ENCODE measurements around the gene GINS1.
A peak's percentile ranks its signal among the peaks of the same experiment; 100 is the strongest.

GINS1 gene

GRCh38 chr20:25407311-25408169 lies at the start of gene GINS1:
TSS of gene GINS1 (plus strand) at chr20:25407673. CDS start at chr20:25407821, 148 bp downstream.
- DNase-seq (ENCODE audit: low spot score) = peak; percentile 93

- DNase-seq (ENCODE audit: low spot score) = peak; percentile 46
These were observed 46.7 kb upstream of the GINS1 start for GRCh38 chr20:25360631-25361286.

GRCh38 chr20:25361287-25361683 lies 46.2 kb upstream of the GINS1 start:
- DNase-seq (ENCODE audit: low spot score) = no peak

DNA sequence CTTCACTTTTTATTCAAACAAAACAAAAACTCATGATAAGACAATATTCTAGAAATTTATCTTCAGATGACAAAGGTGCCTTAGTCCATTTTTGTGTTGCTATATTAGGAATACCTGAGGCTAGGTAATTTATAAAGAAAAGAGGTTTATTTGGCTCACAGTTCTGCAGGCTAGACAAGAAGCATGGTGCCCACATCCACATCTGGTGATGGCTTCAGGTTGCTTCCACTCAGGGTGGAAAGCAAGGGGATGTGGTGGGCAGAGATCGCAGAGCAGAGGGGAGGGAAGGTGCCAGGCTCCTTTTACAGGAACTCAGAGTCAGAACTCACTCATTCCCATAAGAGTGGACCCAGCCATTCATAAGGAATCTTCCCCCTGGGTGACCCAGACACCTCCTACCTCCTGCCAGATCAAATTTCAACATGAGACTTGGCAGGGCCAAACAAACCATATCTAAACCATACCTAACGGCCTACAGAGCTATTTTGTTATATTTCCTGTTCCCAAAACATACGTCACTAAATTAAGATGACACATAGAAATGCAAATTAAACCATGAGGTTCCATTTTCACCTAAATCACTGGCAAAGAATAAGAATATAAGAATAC lies 43.2 kb upstream of the GINS1 start:
- no peak for DNase-seq (ENCODE audit: low spot score)

DNA sequence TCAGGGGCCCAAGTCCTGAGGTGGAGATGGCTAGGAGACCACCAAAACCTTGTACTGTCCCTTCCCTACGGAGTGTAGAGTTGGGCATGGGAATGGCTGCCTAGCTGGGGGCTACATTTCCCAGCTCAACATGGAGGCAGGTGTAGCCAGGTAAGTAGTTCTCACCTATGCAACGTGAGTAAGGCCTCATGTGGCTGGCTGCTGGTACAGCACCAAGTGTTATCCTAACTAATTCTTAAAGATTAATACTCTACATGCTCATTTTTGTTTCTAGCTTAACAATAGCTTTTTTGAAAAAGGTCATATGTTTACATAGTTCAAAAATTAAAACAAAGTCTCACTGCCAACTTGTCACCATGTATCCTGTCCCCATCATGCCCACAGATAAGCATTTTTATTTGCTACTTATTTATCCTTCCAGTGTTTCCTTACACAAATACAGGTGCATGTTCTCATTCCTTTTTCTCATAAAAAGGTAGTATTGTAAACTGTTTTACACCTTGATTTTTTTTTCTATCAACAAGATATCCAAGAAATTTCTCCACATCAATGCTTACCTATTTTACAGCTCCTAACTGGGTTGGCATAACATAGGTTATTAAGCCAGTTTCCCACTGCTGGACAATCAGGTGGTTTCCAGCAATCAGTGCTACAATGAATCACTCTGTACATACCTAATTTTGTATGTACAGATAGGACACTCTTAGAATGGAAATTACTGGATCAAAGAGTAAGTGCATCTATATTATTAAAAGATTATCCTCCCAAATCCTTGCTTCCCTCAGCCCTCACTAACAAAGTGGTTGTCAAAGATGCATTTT lies 42.4 kb upstream of the GINS1 start:
- DNase-seq (ENCODE audit: low spot score) = no peak

DNA sequence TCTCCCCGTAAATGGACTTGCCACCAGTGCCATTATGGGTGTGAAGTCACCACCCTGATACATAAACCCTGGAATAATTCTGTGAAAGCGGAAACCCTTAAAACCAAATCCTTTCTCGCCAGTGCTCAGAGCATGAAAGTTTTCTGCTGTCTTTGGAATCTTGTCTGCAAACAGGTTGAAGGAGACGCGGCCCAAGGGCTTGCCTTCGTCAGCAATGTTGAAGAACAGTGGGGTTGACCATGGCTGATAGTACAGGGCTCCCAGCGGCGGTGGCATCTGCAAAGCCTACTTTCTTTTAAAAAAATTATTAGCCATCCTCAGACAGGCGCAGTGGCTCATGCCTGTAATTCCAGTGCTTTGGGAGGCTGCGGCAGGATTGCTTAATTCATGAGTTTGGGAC lies 38.9 kb upstream of the GINS1 start:
- DNase-seq (ENCODE audit: low spot score) = no peak

DNA sequence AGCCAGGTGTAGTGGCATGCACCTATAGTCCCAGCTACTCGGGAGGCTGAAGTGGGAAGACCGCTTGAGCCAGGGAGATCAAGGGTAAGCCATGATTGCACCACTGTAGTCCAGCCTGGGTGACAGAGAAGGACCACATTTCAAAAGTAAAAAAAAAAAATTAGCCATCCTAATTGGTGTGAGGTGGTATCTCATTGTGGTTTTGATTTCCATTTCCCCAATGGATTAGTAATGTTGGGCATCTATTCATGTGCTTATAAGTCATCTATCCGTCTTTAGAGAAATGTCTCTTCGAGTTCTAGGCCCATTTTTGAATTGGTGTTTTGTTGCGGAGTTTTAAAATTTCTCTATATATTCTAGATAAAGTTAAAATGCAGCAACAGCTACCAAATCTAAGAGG lies 38.5 kb upstream of the GINS1 start:
- DNase-seq (ENCODE audit: low spot score) = no peak

DNA sequence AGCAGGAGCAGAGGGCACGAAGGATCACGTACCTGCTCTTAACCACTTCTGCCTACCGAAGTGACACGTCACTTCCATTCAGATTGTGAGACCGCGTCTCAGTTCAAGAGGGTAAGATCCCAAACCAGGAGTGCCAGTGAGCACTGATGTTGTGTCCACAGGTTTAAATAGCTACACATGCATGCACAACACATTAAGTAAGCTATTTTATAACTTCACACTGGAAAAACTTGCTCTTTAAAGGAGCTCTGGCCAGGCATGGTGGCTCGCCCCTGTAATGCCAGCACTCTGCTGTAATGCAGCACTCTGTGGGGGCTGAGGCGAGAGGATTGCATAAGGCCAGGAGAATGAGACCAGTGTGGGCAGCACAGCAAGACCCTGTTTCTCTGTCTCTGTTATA lies 37.9 kb upstream of the GINS1 start:
- no peak for DNase-seq (ENCODE audit: low spot score)

DNA sequence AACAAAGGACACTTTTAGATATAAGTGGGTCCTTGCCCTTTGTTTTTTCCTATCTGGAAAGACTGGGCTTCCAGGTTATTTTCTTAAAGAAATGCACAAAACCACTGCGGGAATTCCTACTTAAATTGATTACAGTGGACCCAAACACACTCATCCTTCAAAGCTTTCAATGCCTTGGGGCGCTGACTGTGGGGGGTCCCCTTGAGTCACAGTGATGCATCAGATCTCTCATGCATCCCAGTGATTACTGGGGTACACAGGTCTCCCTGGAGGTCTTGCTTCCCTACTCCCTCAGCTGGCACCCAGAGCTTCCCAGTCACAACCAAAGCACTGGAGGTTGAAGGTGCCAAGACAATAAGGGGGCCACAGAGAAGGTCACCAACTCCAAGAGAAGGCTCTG lies 37.5 kb upstream of the GINS1 start:
- no peak for DNase-seq (ENCODE audit: low spot score)

- peak; percentile 61 for DNase-seq (ENCODE audit: low spot score)
These were observed 34.7 kb upstream of the GINS1 start for GRCh38 chr20:25372584-25373336.

GRCh38 chr20:25374842-25375241 lies 32.6 kb upstream of the GINS1 start:
- no peak for DNase-seq (ENCODE audit: low spot score)

GRCh38 chr20:25376236-25376635 lies 31.2 kb upstream of the GINS1 start:
- no peak for DNase-seq (ENCODE audit: low spot score)

- DNase-seq (ENCODE audit: low spot score) = no peak
These were observed 30.6 kb upstream of the GINS1 start for GRCh38 chr20:25376886-25377285.

- DNase-seq (ENCODE audit: low spot score) = no peak
These were observed 29.1 kb upstream of the GINS1 start for GRCh38 chr20:25378189-25378883.

DNA sequence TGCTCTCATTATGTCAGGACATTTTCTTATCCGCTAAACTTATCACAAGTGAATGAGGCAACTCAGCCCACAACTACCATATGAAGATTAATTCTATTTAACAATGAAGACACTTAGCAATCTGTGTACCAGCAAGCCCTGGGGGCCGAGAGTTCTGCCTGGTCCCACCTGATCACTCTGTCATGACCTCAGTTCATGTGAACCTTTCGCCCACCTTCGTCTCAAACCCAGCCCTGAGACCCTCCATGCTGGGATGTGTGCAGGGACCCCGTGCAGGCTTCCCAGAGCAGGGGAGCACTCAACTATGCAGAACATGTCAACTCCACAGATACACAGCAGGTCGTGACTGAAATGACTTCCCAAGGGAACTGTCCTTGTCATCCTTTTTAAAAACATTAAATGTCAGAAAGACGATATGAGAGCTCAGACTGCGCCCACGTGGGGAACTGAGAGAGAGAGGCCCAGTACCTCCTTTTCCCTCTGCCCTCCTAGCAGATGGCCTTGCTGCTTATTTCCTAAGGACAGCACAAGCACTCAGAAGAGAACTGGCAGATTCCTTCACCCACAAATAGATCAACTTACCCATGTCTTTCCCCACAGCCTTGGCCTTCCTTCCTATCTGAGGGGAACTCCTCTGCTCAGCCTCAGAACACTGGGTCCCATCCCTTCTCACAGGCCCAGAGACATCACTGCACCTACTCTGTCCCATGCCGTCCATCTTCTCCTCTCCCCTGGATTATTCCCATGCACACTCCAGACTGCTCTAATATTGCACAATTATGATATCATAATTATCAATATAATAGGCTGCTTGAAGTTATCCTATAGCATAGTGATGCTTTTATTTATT lies 28.4 kb upstream of the GINS1 start:
- DNase-seq (ENCODE audit: low spot score) = no peak

DNA sequence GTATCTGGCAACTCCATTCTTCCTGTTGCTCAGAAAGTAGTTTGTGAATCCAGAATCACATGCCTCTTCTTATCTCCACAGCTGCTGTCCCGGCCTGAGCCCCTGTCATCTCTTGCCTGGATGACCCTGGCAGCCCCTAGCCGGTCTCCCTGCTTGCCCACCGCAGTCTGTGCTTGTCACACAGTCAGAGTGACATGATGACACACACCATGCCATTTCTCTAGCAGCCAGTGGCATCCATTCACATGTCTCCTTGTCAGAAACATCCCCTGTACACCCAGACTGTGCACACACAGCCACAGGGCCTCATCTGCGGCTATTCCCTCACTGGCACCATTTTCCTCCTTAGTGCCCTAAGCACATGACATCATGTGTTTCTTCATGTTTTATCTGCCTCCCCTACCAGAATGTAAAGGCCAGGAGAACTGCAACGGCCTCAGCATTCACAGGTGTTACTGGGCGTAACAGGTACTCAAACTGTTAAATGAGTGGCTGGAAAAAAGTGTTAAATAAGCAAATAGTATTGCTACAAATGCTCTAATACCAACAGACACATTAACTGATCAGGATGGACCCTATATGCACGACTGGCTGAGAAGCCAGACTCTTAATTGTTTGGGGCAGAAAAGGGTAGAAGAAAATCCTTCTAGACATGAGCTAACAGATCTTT lies 26.4 kb upstream of the GINS1 start:
- DNase-seq (ENCODE audit: low spot score) = no peak

- no peak for DNase-seq (ENCODE audit: low spot score)
These were observed 24.6 kb upstream of the GINS1 start for GRCh38 chr20:25382704-25383370.

- DNase-seq (ENCODE audit: low spot score) = peak; percentile 36
These were observed 18.0 kb upstream of the GINS1 start for GRCh38 chr20:25389401-25389857.

Data from hepatic stellate cell (primary cell).